ENCODE data around the gene KHDRBS2. TPM values are rescaled to one million over a fixed set of nuclear protein-coding genes. Genes with fewer than 3 reads are reported as not detected.

Gene KHDRBS2
- total and polyA plus RNA-seq, 2 donors (not counting 1 experiment from before 2014, with no cell fraction given), result 8.9 to 9.4 TPM

GRCh38 chr6:61857541-61857940 is 428.5 kb downstream of the KHDRBS2 start:
- POLR2A ChIA-PET, result no interaction called here

GRCh38 chr6:61841958-61842357 is 444.1 kb downstream of the KHDRBS2 start:
- no peak overlapping the region for H3K27ac Mint-ChIP-seq
- Histone ChIP-seq H2AFZ (ENCODE audit: insufficient read depth, low read depth, low read length, poor library complexity, severe bottlenecking) (no peak overlapping the region), H3K9me3 (ENCODE audit: control extremely low read depth in 1 of 3, control insufficient read depth in 2 of 3, insufficient read depth in 1 of 3, low read length in 2 of 3) (no peaks in the 10 kb centered on the region), H3K27ac (ENCODE audit: low read length in 2 of 2) (no peak overlapping the region), H3K4me2 (replicated peaks; ENCODE audit: low read depth, low read length, poor library complexity, severe bottlenecking) (no peak overlapping the region), H3K27me3 (replicated peaks in 1 of 4; ENCODE audit: control extremely low read depth in 1 of 4, control insufficient read depth in 3 of 4, insufficient read depth in 4 of 4, low read length in 3 of 4) (no peaks in the 10 kb centered on the region), H4K20me1 (ENCODE audit: control insufficient read depth, insufficient read depth, low read length, poor library complexity, severe bottlenecking) (no peaks in the 10 kb centered on the region), H3K36me3 (replicated peaks in 1 of 2; ENCODE audit: control extremely low read depth in 1 of 2, control insufficient read depth in 1 of 2, extremely low read depth in 1 of 2, insufficient read depth in 2 of 2, low read length in 1 of 2) (no peaks in the 10 kb centered on the region), H3K9ac (ENCODE audit: low read length) (no peak overlapping the region), H3K4me3 (ENCODE audit: control extremely low read depth in 1 of 5, extremely low read depth in 1 of 5, insufficient read depth in 1 of 5, low read depth in 2 of 5, low read length in 4 of 5) (no peak overlapping the region), H3K4me1 (ENCODE audit: control insufficient read depth in 2 of 2, insufficient read depth in 2 of 2, low read length in 2 of 2) (no peaks in the 10 kb centered on the region), H3K79me2 (ENCODE audit: control insufficient read depth, insufficient read depth, low read length) (no peaks in the 10 kb centered on the region)
- no peak for DNase-seq
- H3K9me3 Mint-ChIP-seq (ENCODE audit: insufficient read depth), result no peaks in the 10 kb centered on the region
- no peak overlapping the region for H3K4me3 Mint-ChIP-seq
- H3K27me3 Mint-ChIP-seq, result no peaks in the 10 kb centered on the region
- no peak for TF ChIP-seq CTCF (IDR thresholded peaks at IDR 0.05)
- TF ChIP-seq EZH2 (IDR thresholded peaks at IDR 0.05; ENCODE audit: borderline replicate concordance, insufficient read depth, low read depth, low read length, poor library complexity, severe bottlenecking), result no peak
- ChIA-PET CTCF (interaction anchor here (1.3 kb wide), 1 partner anchor 308 kb away, joined by 6 read pairs; no protein-coding TSS in a partner anchor), POLR2A (no interaction called here)
- no peak for ATAC-seq (ENCODE audit: low read depth)
- no peaks in the 10 kb centered on the region for H3K4me1 Mint-ChIP-seq
- intact Hi-C loops (cut with micrococcal nuclease), result no loop called here

More at GRCh38 chr6:61857541-61857940, 428.5 kb downstream of the KHDRBS2 start:
- TF ChIP-seq EZH2 (IDR thresholded peaks at IDR 0.05; ENCODE audit: borderline replicate concordance, insufficient read depth, low read depth, low read length, poor library complexity, severe bottlenecking) (no peak), CTCF (IDR thresholded peaks at IDR 0.05) (no peak)
- intact Hi-C loops (cut with micrococcal nuclease), result no loop called here
- Histone ChIP-seq H3K4me1 (ENCODE audit: control insufficient read depth in 2 of 2, insufficient read depth in 2 of 2, low read length in 2 of 2) (no peaks in the 10 kb centered on the region), H3K27me3 (replicated peaks in 1 of 4; ENCODE audit: control extremely low read depth in 1 of 4, control insufficient read depth in 3 of 4, insufficient read depth in 4 of 4, low read length in 3 of 4) (no peaks in the 10 kb centered on the region), H3K27ac (ENCODE audit: low read length in 2 of 2) (no peak overlapping the region), H3K79me2 (ENCODE audit: control insufficient read depth, insufficient read depth, low read length) (no peaks in the 10 kb centered on the region), H4K20me1 (ENCODE audit: control insufficient read depth, insufficient read depth, low read length, poor library complexity, severe bottlenecking) (no peaks in the 10 kb centered on the region), H3K9ac (ENCODE audit: low read length) (no peak overlapping the region), H3K4me3 (ENCODE audit: control extremely low read depth in 1 of 5, extremely low read depth in 1 of 5, insufficient read depth in 1 of 5, low read depth in 2 of 5, low read length in 4 of 5) (no peak overlapping the region), H3K4me2 (replicated peaks; ENCODE audit: low read depth, low read length, poor library complexity, severe bottlenecking) (no peak overlapping the region), H3K36me3 (replicated peaks in 1 of 2; ENCODE audit: control extremely low read depth in 1 of 2, control insufficient read depth in 1 of 2, extremely low read depth in 1 of 2, insufficient read depth in 2 of 2, low read length in 1 of 2) (no peaks in the 10 kb centered on the region), H2AFZ (ENCODE audit: insufficient read depth, low read depth, low read length, poor library complexity, severe bottlenecking) (no peak overlapping the region), H3K9me3 (ENCODE audit: control extremely low read depth in 1 of 3, control insufficient read depth in 2 of 3, insufficient read depth in 1 of 3, low read length in 2 of 3) (peaks cover 0 to 5% (median 0%) of the 10 kb centered on the region in 3 donors)
- DNase-seq (no peak), ATAC-seq (ENCODE audit: low read depth) (no peak)
- Mint-ChIP-seq H3K4me1 (peaks cover 7% of the 10 kb centered on the region), H3K9me3 (ENCODE audit: insufficient read depth) (peaks cover 4% of the 10 kb centered on the region), H3K4me3 (no peak overlapping the region), H3K27ac (no peak overlapping the region), H3K27me3 (no peaks in the 10 kb centered on the region)
- WGBS (ENCODE audit: insufficient coverage), result no CpG with 5 or more reads among the region's 3 CpGs
- CTCF ChIA-PET, result no interaction called here
